ENCODE results near the gene FAM131B.

Gene FAM131B

DNA sequence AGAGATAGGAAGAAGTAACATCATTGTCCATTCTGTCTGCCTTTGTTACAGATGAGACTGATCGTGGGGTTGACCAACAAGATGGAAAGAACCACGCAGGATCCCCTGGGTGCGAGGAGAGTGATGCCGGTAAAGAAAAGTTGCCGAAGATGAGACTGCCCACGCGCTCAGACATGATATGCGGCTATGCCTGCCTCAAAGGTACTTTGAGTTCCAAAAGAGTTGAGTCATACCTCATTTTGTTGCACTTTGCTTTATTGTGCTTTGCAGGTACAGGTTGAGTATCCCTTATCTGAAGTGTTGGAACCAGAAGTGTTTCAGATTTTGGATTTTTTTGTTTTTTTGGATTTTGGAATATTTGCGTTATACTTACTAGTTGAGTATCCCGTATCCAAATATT, 58.8 kb downstream of the FAM131B start:
- peaks cover 61 to 81% of the 10 kb centered on the region in 2 donors for H3K36me3 ChIP-seq (ENCODE audit: control insufficient read depth in 1 of 2, insufficient read depth in 2 of 2, low read length in 2 of 2)
- peaks cover 11 to 14% of the 10 kb centered on the region in 2 donors for H3K4me1 ChIP-seq (ENCODE audit: control insufficient read depth in 1 of 2, insufficient read depth in 2 of 2, low read length in 2 of 2)
- no peaks in the 10 kb centered on the region for H3K27me3 ChIP-seq (ENCODE audit: control insufficient read depth in 1 of 2, insufficient read depth in 2 of 2, low read length in 2 of 2)
- H3K27ac ChIP-seq (ENCODE audit: low read depth, low read length) = no peak overlapping the region
- no peaks in the 10 kb centered on the region for H3K9me3 ChIP-seq (ENCODE audit: control insufficient read depth in 1 of 2, low read length in 2 of 2)
- no peak overlapping the region for H3K4me3 ChIP-seq (ENCODE audit: low read depth in 1 of 2, low read length in 2 of 2)
- H3K9ac ChIP-seq (ENCODE audit: low read depth in 1 of 2, low read length in 2 of 2) = no peak overlapping the region

All from duodenal mucosa (tissue), 2 donors.